CD4-positive, alpha-beta T cell treated with Interleukin-2 at 100 ng/mL for 4 hours (primary cell): ENCODE measurements around the gene NR1D2.

Experiments used
- DNase-seq: peaks from one replicate; pipeline ENCODE4 v3.0.0-alpha.2; 2020; ENCODE audit warnings: low spot score

NR1D2 gene

DNA sequence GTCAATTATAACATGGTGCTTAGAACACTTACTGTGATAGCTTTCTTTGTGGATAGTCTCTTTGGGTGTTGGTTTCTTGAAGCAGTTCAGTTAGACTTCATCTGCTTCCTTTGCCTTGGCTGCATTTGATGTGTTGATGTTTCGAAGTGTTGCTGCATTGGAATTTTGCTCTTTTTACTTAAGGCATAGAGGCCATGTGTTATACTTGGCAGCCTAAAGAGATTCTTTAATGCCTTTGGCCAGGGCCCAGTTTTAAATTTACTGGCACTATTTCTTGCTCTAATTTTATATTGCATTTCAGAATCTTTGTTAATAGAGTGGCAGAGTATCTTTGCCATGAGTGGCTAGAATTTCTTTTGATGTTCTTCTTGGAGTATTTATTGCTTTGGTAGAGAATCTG lies 21.2 kb downstream of the NR1D2 start:
- no peak for DNase-seq

DNA sequence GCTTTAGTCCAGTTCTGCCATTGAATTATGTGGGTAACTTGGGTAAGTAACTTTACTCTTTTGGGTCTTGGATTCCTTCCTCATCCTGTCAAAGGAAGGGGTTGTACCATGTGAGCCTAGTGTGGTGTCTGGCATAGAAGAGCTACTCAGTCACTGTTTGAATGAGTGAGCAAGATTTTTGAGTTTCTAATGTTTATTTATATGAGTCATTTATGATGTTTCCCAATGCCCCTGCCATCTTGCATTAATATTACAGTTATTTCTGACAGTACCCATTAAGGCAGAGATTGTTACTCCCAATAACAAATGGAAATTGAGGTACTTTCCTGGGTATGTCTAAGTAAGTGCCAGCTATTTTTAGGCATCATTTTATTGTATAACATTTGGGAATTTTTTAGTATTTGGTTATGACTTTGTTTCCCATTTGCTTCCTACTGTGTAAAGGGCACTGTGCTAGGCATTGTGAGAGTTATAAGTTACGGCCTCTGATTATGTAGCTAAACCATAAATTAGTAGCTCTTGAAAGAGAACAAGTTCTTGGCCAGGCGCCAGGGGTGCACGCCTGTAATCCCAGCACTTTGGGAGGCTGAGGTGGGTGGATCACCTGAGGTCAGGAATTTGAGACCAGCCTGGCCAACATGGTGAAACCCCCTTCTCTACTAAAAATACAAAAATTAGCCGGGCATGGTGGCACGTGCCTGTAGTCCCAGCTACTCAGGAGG lies 23.5 kb downstream of the NR1D2 start:
- DNase-seq: no peak

DNA sequence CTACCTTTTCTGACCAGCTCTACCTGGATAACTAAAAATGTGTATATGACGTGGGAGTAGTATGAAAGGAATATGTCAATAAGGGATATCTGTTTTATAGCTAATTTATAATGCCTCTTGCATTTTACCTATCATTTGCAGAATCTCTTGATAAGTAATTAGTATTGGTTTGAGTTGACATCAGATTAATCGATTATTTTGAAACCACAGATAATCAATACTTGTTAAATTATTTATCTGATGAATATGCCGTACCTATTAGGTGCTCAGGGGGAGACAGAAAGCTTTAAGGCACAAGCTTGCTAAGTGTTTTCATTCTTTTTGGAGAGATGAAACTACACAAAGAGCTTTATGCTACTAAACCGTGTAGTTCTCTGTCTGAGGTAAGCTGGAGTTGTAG lies 24.3 kb downstream of the NR1D2 start:
- DNase-seq: no peak

DNA sequence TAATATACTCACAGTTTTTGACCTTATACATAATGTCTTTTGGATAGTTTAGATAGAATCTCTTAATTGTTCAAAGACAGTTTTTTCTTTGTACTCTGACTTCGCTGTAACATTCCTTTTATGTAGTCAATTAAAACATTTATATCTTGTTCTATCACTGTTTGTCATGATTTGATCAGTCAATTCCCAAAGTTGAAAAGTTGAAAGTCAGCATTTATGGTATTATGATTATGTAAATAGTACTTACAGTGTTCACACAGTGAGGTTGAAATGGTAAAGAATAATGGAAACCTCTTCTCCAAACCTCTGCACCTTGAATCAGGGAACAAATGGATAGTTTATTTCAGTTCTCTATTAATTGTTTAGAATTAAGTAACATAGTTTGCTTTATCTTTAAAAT lies 26.6 kb downstream of the NR1D2 start:
- no peak for DNase-seq

DNA sequence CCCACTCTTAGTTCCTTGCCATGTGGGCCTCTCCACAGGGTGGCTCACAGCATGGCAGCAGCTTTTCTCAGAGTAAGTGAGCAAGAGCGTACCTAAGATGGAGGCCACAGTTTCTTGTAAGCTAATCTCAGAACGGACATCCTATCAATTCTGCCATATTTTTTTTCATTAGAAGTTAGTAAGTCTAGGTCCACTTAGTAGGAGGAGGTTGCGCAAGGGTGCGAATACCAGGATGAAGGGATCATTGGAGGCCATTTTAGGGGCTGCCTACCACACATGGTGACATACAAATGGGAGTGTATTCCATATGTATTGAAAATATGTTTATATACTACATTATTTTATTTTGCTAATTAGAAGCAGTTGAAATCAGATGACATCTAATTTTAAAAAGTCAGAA lies 31.5 kb downstream of the NR1D2 start:
- no peak for DNase-seq

DNA sequence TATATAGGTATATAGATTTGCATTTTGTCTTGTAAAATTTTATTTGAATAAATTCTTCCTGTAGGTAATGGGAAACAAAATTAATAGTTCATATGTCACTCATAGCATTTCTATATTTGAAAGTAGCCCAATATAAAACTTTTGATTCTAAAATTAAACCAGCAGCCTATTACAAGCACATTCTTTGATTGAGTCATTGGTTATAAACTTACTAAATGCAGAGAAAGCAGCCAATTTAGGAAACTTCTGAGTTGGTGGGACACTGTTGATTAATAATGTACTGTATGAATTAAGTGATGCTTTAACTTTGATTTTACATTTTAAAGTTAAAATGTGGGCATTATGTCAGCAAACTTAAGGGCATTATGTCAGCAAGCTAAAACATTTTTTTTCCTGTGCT lies 34.5 kb downstream of the NR1D2 start:
- no peak for DNase-seq

DNA sequence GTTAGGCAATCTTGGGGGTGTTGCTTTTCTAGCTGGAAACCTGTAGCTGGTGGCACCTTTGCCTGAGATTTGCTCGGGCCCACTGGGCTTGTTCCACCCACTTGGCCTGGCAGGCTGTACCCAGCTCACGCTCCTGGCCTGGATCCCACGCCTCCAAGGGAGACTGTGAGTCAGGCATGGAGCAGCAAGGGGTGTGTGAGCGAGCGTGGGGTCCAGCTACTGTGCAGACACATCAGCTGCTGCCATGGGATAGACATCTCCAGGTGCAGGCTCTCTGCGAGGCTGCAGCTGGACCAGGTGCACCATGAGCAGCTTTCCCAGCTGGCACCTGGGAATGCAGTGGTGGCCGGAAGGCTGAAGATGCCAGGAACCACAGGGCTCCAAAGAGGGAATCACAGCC lies 36.0 kb downstream of the NR1D2 start:
- DNase-seq: no peak

DNA sequence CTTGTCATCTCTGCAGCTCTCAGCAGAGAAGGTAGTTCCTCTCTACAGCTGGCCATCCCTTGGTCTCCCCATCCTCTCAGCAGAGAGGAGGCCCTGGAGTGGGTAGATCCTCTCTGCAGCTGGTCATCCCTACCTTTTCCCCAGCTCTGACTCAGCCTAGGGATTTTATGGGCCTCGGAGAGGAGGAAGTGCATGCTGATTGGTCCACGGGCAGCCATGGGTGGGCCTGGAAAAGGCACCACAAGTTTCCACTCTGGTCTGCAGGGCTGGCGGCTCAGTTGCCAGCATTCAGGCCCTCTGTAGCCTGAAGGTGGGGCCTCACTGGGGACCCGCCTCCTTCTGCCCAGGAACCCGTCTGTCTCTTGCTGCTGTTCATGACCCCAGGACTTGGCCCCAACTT lies 36.9 kb downstream of the NR1D2 start:
- no peak for DNase-seq

DNA sequence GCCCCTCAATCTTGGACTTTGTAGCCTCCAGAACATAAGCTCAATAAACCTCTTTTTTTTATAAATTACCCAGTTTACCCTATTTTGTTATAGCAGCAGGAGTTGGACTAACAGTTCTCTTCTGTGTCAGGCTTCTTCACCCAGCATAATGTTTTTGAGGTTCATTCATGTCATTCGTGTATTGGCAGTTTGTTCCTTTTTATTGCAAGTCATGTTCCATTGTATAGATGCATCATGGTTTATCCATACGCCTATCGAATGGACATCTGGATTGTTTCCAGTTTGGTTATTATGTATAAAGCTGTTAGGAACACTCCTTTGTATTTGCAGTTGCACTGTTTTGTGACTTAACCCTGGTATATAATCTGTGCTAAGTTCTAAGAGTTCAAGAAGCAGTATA lies 39.8 kb downstream of the NR1D2 start:
- DNase-seq: no peak

DNA sequence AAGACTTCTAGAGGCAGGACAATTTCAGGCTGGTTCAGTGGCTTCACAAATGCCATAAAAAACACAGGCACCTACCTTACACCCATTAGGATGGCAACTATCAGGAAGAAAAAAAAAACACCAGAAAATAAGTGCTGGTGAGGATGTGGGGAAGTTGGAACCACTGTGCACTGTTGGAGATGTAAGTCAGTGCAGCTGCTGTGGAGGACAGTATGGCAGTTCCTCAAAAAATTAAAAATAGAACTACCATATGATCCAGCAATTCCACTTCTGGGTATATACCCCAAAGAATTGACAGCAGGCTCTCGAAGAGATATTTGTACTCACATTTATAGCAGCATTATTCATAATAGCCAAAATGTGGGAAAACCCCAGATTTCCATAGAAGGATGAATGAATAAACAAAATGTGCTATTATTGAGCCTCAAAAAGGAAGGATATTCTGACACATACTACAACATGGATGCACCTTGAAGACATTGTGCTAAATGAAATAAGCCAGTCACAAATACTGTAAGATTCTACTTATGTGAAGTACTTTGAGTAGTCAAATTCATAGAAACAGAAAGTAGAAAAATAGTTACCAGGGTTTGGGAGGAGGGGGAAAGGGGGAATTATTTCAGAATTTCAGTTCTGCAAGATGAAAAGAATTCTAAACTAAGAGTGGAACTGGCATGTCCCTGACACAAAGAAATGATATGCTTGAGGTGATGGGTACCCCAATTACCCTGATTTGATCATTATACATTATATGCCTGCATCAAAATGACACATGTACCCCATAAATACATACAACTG lies 40.9 kb downstream of the NR1D2 start:
- no peak for DNase-seq

DNA sequence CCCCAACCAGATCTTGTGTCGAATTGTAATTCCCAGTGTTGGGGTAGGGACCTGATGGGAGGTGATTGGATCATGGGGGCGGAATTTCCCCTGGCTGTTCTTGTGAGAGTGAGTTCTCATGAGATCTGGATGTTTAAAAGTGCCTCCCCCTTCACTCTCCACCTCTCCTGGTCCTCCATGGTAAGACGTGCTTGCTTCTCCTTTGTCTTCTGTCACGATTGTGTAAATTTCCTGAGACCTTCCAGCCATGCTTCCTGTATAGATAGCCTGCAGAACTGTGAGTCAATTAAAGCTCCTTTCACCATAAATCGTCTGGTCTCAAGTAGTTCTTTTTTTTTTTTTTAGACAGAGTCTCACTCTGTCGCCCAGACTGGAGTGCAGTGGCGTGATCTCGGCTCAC lies 42.3 kb downstream of the NR1D2 start:
- no peak for DNase-seq

DNA sequence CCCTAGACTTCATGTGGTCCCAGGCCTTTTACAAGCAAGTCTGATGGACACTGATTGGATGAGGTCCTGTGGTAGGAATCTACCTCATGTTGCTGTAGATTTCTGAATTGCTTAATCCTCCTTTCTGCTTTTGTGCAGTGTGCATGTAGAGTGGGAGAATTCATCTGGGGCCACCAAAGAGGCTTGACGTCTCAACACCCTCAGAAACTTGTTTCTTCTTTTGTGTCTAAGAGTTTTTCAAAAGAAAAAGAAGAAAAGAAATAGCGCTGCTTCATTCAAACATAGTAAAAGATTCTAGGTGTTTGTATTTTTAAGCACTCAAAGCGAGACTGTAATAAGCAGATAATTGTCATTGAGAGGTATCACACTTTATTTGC lies 46.2 kb downstream of the NR1D2 start:
- DNase-seq: no peak

DNA sequence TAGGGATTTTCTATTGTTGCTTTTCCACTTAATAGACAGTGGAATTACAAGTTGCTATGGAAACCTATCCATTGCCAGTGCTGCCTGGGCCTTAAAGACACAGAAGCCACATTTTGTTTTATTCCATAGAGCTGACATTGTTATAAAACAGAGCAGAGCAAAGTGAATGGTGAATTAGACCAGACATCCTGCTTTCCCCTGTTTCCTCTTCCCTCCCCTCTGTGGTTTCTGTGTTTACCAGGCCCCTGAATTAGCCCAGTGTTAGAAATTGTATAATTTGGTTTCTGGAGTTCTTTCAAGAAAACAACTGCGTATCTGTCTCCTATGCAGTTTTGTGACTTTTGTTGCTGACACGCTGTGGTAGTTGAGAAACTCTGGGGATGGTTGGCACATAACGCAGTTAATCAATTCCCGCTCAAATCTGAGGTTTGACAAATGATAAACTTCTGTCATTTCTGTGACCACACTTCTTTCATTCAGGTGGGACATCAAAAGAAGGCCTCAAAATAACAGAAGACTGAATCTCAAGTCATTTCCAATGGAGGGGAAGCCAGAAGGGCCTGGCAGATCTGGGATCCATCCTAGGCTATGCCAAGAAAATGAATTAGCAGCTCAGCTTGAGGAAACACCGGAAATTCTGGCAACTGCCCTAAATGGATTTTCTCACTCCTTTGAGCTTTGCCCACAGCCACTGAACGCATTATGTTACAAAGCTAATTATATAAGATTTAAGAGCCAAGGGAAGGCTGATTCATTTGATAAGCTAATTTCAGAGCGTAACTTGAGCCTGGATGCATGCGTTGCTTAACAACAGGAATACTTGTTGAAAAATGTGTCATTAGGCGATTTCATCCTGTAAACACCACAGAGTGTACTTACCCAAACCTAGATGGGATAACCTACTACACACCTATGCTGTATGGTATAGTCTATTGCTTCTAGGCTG lies 46.9 kb downstream of the NR1D2 start:
- DNase-seq: no peak

DNA sequence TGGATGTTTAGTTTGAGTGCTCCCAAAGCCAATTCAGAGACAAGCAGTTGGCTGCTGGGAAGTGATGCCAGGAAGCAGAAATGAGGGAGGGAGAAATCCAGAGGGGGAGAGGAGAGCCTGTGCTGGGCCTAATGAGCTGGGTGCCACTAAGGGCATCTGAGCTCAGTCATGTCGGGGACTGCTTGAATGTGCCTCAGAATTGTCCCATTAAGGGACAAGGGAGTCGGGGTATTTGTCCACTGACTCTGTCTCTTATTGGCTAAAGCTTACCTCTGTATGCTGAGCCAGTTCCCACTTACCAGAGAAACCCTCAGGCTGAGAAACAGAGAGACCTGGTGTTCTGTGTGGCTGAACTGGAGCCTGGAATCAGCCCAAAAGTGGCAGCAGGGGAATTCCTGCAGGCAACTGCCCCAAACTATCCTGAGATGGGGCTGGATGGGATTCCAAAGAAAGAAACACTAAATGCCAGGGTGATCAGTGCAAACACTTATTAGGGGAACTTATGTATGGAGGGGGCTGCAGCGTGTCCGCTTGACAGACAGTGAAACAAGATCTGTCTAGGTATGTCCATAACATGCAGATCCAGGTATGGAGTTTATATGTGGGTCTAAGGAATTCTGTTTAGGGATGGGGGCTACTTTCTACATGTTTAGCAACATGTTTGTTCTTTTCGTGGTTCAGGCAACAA lies 48.6 kb downstream of the NR1D2 start:
- no peak for DNase-seq

DNA sequence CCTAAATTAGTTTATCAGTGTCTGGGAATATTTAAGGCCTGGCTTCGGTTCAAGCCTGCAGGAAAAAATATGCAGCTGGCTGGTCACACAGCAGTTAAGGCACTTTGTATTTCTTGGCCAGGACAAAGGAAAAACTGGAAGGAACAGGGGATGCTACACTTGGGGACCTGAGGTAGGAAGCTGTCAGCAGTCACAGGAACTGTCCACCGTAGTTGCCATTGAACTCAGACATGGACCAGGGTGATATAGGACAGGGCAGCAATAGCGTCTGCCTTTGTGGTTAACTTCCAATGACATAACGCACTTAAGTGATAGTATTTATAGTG lies 49.1 kb downstream of the NR1D2 start:
- DNase-seq: no peak

DNA sequence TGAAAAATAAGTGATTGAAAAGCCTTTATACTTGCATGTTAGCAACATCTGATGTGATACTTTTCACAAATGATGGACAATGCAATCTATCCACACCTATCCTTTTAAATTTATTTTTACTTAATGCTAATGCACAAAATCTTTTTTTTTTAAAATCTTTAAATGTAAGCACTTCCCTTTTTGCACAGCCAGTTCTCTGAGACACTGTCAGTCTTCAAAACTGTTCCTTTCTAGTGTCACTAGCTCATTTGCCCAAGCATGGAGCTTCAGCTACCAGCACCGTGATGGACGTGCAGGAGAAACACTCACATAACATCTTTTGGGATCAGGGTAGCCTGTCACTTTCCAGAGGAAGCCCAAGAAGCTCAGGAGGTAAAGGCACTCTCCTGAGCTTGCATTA lies 50.1 kb downstream of the NR1D2 start:
- no peak for DNase-seq

DNA sequence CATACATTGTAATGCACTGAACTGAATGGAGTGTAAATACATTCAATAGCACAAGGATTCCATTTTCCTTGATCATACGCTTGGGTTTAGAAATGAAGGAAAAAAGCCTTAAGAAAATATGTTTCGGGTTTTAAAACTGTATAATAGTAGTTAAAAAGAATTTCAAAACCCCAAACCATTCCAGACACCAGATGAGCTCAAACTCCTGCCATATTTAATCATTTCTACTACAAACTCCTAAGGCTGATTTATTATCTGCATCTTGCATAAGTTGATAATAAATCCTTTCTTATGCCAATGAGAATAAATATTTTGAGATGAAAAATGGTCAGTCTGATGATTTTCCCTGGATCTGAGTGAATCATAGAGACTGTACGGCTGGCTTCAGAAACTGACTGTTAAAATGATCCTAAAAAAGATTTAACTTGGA lies 51.0 kb downstream of the NR1D2 start:
- no peak for DNase-seq

DNA sequence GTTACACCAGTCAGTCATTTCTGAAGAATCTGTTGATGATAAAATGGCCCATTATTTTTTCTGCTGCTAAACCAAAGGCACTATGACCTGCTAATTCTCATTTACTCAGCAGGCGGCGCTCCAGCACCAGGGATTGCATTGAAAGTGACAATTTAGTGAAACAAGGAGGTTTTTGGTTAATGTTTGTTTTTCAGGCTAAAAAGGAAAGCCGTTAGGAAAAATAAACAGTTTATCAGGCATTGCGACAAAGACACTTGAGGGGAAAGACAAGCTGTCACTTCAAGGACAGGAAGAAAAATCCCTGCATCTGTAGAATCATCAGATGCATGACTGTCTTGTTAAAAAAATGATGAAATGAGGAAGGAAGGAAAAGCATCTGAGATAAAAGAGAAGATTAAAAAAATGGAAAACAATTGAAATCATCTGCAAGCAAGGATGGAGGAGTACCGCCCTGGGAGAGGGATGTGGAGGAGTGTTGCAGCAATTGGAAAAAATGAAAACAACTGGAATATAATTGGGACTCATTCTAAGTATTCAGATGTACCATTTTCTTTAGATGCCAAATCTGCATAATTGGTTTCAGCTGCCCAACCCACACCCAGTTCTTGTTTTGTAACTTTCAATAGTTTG lies 54.0 kb downstream of the NR1D2 start:
- peak; percentile 58 for DNase-seq

DNA sequence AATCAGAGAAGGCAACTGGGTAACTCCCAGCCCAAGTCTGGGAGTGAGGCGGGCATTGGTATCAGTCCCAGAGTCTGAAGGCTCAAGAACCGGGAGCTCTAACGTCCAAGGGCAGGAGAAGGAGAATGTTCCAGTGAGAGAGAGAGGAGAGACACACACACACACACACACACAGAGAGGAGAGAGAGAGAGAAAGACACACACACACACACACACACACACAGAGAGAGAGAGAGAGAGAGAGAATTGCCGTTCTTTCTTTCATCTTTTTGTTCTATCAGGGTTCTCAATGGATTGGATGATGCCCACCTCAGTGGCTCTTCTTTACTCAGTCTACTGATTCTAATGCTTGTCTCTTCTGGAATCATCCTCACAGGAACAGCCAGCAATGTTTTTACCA lies 57.0 kb downstream of the NR1D2 start:
- DNase-seq: no peak

DNA sequence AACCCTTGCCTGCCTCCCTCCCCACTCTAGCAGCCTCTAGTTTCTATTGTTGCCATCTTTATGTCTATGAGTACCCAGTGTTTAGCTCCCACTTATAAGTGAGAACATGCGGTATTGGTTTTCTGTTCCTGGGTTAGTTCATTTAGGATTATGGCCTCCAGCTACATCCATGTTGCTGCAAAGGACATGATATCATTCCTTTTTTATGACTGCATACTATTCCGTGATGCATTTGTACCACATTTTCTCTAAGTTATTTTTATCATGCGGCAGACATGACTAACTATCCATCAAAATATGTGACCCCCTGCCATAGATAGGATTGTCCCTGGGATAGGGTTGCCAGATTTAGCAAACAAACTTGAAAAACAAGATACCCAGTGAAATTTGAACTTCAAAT lies 58.4 kb downstream of the NR1D2 start:
- DNase-seq: no peak

DNA sequence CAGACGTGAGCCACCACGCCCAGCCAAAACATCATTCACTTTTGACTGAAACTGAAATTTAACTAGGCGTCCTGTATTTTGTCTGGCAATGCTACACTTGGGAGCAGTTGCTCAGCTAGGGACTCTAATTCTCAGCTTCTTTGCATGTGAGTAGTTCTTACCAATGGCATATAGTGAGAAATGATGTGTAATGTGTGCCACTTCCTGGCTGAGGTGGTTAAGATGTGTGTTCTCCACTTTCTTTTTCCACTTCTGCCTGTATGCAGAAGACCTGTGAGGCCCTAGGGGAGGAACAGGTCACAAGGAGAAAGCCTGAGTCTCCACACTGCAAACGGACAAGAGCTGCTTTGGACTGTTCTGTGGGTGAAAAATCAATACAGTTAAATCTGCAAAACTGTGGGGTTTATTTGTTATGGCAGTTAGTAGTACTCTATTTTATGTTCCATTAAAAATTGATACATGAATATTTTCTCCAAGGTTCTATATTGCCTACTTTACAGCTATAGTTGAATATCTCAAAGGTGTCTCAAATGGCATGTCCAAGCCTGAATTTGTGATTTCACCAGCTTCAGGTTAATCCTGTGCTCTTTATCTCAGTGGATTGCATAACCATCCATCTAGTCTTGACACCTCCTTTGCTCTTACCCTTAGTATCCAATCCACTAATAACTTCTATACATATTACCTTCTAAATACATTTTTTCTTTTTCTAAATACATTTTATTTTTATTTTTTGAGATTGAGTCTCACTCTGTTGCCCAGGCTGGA lies 59.3 kb downstream of the NR1D2 start:
- no peak for DNase-seq
